WERI-Rb-1 (cell line): ENCODE measurements around the gene PBX3.

ENCODE experiments used
- DNase-seq: peaks from one replicate; pipeline ENCODE4 v3.0.0-alpha.2; 2020
- H3K27ac ChIP-seq: fragments of 250-450 bp; sonication (Bioruptor Pico); 2 replicates; pipeline ENCODE4 v1.5.1; 2020; ENCODE audit warnings: mild to moderate bottlenecking, moderate library complexity
- H3K27me3 ChIP-seq: fragments of 250-450 bp; sonication (Bioruptor Pico); 2 replicates; pipeline ENCODE4 v1.5.1; 2021; ENCODE audit warnings: mild to moderate bottlenecking, low read depth, moderate library complexity; ENCODE audit not compliant: insufficient read depth, severe bottlenecking
- H3K36me3 ChIP-seq: fragments of 250-450 bp; sonication (Bioruptor Pico); 2 replicates; pipeline ENCODE4 v1.5.1; 2020; ENCODE audit warnings: mild to moderate bottlenecking, moderate library complexity
- H3K4me3 ChIP-seq: 2 replicates; pipeline ENCODE4 v1.5.1; 2011; ENCODE audit warnings: low read depth, mild to moderate bottlenecking, control low read depth, low read length
- H3K9me3 ChIP-seq: fragments of 250-450 bp; sonication (Bioruptor Pico); 2 replicates; pipeline ENCODE4 v1.5.1; 2021; ENCODE audit warnings: mild to moderate bottlenecking, moderate library complexity; ENCODE audit not compliant: severe bottlenecking
- TF ChIP-seq, protein P1 (sequence below): IDR thresholded peaks from 2 replicates; pipeline ENCODE4 v1.5.1; 2011; ENCODE audit warnings: low read depth, mild to moderate bottlenecking, control low read depth, inconsistent platforms, low read length

PBX3 gene

GRCh38 chr9:125920402-125920801 is 173.2 kb downstream of the PBX3 start:
- no peak overlapping the region for H3K27ac ChIP-seq

GRCh38 chr9:125922854-125923253 is 175.7 kb downstream of the PBX3 start:
- Histone ChIP-seq H3K36me3 (no peaks in the 10 kb centered on the region), H3K4me3 (no peak overlapping the region), H3K27me3 (no peaks in the 10 kb centered on the region), H3K27ac (no peak overlapping the region), H3K9me3 (no peaks in the 10 kb centered on the region)
- DNase-seq = no peak
- TF ChIP-seq, protein P1, sequence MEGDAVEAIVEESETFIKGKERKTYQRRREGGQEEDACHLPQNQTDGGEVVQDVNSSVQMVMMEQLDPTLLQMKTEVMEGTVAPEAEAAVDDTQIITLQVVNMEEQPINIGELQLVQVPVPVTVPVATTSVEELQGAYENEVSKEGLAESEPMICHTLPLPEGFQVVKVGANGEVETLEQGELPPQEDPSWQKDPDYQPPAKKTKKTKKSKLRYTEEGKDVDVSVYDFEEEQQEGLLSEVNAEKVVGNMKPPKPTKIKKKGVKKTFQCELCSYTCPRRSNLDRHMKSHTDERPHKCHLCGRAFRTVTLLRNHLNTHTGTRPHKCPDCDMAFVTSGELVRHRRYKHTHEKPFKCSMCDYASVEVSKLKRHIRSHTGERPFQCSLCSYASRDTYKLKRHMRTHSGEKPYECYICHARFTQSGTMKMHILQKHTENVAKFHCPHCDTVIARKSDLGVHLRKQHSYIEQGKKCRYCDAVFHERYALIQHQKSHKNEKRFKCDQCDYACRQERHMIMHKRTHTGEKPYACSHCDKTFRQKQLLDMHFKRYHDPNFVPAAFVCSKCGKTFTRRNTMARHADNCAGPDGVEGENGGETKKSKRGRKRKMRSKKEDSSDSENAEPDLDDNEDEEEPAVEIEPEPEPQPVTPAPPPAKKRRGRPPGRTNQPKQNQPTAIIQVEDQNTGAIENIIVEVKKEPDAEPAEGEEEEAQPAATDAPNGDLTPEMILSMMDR = no peak

More at GRCh38 chr9:125920402-125920801, 173.2 kb downstream of the PBX3 start:
- TF ChIP-seq, protein P1 = no peak
- Histone ChIP-seq H3K4me3 (no peak overlapping the region), H3K9me3 (no peaks in the 10 kb centered on the region), H3K27me3 (no peaks in the 10 kb centered on the region), H3K36me3 (peaks cover 4% of the 10 kb centered on the region)
- no peak for DNase-seq

DNA sequence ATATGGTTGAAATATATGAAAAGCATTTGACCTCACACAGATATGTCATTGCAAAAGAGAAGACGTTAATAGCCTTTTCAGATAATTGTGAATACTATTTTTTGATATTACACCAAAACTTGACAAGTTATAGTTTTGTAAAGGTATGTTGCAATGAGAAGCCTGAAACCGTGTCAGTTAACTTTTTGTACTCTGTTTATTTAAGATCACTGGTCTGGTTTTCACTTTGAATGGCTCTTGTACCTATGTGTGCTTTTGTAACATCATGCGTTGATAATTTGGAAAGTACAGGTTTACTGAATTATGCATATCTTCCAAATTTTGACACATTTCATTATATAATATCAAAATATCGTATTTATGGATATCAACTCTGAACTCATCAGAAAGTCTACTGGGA is 177.2 kb downstream of the PBX3 start:
- no peak overlapping the region for H3K27ac ChIP-seq
- H3K9me3 ChIP-seq = no peaks in the 10 kb centered on the region
- H3K4me3 ChIP-seq = no peak overlapping the region
- no peaks in the 10 kb centered on the region for H3K27me3 ChIP-seq
- no peak for DNase-seq
- TF ChIP-seq, protein P1 = no peak
- H3K36me3 ChIP-seq = no peaks in the 10 kb centered on the region

GRCh38 chr9:125926936-125927335 is 179.8 kb downstream of the PBX3 start:
- Histone ChIP-seq H3K27me3 (no peaks in the 10 kb centered on the region), H3K36me3 (peaks cover 4% of the 10 kb centered on the region), H3K4me3 (no peak overlapping the region), H3K27ac (no peak overlapping the region), H3K9me3 (no peaks in the 10 kb centered on the region)
- no peak for DNase-seq
- TF ChIP-seq, protein P1 = no peak

DNA sequence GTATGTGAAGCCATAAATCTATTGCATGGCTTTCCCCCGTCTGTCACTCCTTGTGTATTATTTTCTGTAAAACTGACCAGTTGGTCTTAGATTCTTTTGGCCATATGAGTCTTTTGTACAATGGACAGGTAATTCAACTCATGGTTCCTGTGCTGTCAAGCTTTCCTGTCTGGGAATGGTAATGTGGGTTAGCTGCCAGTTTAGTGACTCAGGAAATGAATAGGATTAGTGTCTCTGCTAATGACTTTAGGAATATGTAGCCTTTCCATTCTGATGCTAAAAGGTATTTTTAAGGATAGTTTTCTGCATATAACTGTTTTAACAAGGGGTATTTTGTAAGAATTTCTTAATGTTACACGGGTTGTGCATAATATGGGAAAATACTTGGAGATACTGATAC is 182.7 kb downstream of the PBX3 start:
- Histone ChIP-seq H3K4me3 (no peak overlapping the region), H3K27ac (no peak overlapping the region), H3K36me3 (peaks cover 12% of the 10 kb centered on the region), H3K27me3 (no peaks in the 10 kb centered on the region), H3K9me3 (no peaks in the 10 kb centered on the region)
- TF ChIP-seq, protein P1 = no peak
- no peak for DNase-seq

DNA sequence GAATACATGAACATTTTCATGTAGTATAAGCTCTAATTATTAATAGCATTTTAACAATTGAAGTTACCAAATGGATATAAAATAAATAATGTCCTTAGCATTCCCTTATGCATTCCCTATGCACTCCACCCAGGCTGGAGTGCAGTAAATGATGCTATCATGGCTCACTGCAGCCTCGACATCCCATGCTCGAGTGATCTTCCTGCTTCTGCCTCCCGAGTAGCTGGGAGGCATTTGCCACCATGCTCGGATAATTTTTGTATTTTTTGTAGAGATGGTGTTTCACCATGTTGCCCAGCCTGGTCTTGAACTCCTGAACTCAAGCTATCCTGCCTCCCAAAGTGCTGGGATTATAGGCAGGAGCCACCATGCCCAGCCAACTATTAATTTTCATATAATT is 184.0 kb downstream of the PBX3 start:
- H3K36me3 ChIP-seq = peaks cover 25% of the 10 kb centered on the region
- H3K27ac ChIP-seq = no peak overlapping the region
- no peaks in the 10 kb centered on the region for H3K27me3 ChIP-seq
- TF ChIP-seq, protein P1 = no peak
- H3K4me3 ChIP-seq = no peak overlapping the region
- DNase-seq = no peak
- no peaks in the 10 kb centered on the region for H3K9me3 ChIP-seq
